ENCODE measurements around the gene FKBP1C. TPM values are rescaled to one million over a fixed set of nuclear protein-coding genes. Genes with fewer than 3 reads are reported as not detected.
A peak's percentile ranks its signal among the peaks of the same experiment; 100 is the strongest.

The FKBP1C gene
- total and polyA plus RNA-seq, 2 of the 8 experiments (the other 6 are each of a cell fraction or from before 2014, with no cell fraction given), result 0.74 to 1.0 TPM

- no peak for DNase-seq (ENCODE audit: low read depth in 1 of 2, low spot score in 2 of 2)
- Histone ChIP-seq H3K27ac (ENCODE audit: low read depth, low read length) (no peak overlapping the region), H3K14ac (ENCODE audit: insufficient read length) (no peak overlapping the region), H3K27me3 (replicated peaks in 1 of 4; ENCODE audit: control insufficient read depth in 3 of 4, extremely low read depth in 1 of 4, insufficient read depth in 3 of 4, low read length in 3 of 4) (no peaks in the 10 kb centered on the region), H2BK12ac (ENCODE audit: low read depth, low read length) (no peak overlapping the region), H2AFZ (ENCODE audit: low read length) (no peak overlapping the region), H2BK20ac (ENCODE audit: low read length) (no peak overlapping the region), H2BK120ac (replicated peaks; ENCODE audit: low read depth, low read length) (no peak overlapping the region), H3K4me2 (ENCODE audit: insufficient read depth in 1 of 2, low read depth in 2 of 2, low read length in 2 of 2) (no peak overlapping the region), H3K36me3 (ENCODE audit: control insufficient read depth in 2 of 4, insufficient read depth in 4 of 4, low read length in 3 of 4) (no peaks in the 10 kb centered on the region), H3K4ac (replicated peaks; ENCODE audit: insufficient read length, low read depth, low read length) (no peak overlapping the region), H2BK5ac (ENCODE audit: low read depth, low read length) (no peak overlapping the region), H3K56ac (replicated peaks; ENCODE audit: insufficient read length, low read depth, low read length) (no peak overlapping the region), H3K23me2 (ENCODE audit: low read depth, low read length) (no peaks in the 10 kb centered on the region), H4K5ac (ENCODE audit: insufficient read length, low read depth, low read length) (no peak overlapping the region), H4K8ac (ENCODE audit: extremely low read depth, insufficient read depth, low read length) (no peak overlapping the region), H4K91ac (replicated peaks; ENCODE audit: insufficient read length, low read length) (no peak overlapping the region), H2AK5ac (ENCODE audit: low read depth, low read length) (no peak overlapping the region), H4K20me1 (replicated peaks in 1 of 2; ENCODE audit: control insufficient read depth in 1 of 2, insufficient read depth in 2 of 2, low read length in 2 of 2) (no peaks in the 10 kb centered on the region), H3K18ac (ENCODE audit: extremely low read depth, low read length) (no peak overlapping the region), H3K79me1 (ENCODE audit: low read depth, low read length) (no peaks in the 10 kb centered on the region), H3K9me3 (ENCODE audit: insufficient read depth in 2 of 2, low read depth in 1 of 2, low read length in 1 of 2) (no peaks in the 10 kb centered on the region), H3K4me3 (ENCODE audit: extremely low read depth in 1 of 4, insufficient read depth in 2 of 4, low read depth in 3 of 4, low read length in 4 of 4) (no peak overlapping the region), H2BK15ac (ENCODE audit: low read length) (no peak overlapping the region), H3K4me1 (replicated peaks in 1 of 4; ENCODE audit: control insufficient read depth in 3 of 4, insufficient read depth in 4 of 4, low read length in 3 of 4) (no peaks in the 10 kb centered on the region), H3K79me2 (ENCODE audit: control insufficient read depth in 1 of 2, insufficient read depth in 2 of 2, low read length in 2 of 2) (no peaks in the 10 kb centered on the region), H3K23ac (ENCODE audit: insufficient read length) (no peak overlapping the region), H3K9ac (replicated peaks in 1 of 4; ENCODE audit: extremely low read depth in 1 of 4, low read depth in 3 of 4, low read length in 3 of 4) (no peak overlapping the region)
- POLR2A ChIA-PET (ENCODE audit: partially characterized antibody), result no interaction called here
- TF ChIP-seq CHD1 (IDR thresholded peaks at IDR 0.05; ENCODE audit: low read depth, low read length), result no peak
- TF ChIP-seq SP1 (IDR thresholded peaks at IDR 0.05; ENCODE audit: low read depth, low read length), result no peak
- TF ChIP-seq CEBPB (IDR thresholded peaks at IDR 0.05; ENCODE audit: low read depth, low read length), result 0 out of 2 replicates have a peak, but pooled peaks have one; percentile 22
- TF ChIP-seq SIN3A (conservative IDR thresholded peaks at IDR 0.05 in 1 of 2, IDR thresholded peaks at IDR 0.05 in 1 of 2; ENCODE audit: low read depth in 1 of 2, low read length in 2 of 2), result no peak
- CTCF ChIA-PET (ENCODE audit: partially characterized antibody), result interaction anchor here (0.6 to 2.4 kb wide), 9 partner anchors 11 to 620 kb away, joined by 3 to 11 read pairs (median 4); no protein-coding TSS in a partner anchor
- WGBS, 2 experiments (ENCODE audit: extremely low coverage in 1 of 2, insufficient coverage in 1 of 2, insufficient read length in 1 of 2, insufficient replicate concordance in 2 of 2, low coverage in 1 of 2, low lambda C conversion rate in 2 of 2, missing lambda C conversion rate in 1 of 2), result 88% methylated on average over 2 of the region's 2 CpGs; no CpG with 5 or more reads in 1 of the 2 experiments
- FAIRE-seq, result no peak
These were observed 34.2 kb downstream of the FKBP1C start for GRCh38 chr6:63245420-63245819.

All from H1 (cell line).